ES-I3 (cell line): ENCODE results near the gene RPS23.

Experiments used
- H3K36me3 ChIP-seq: 2 replicates; pipeline ENCODE4 v1.6.1; 2013; ENCODE audit warnings: mild to moderate bottlenecking, low read length, control low read depth, moderate library complexity; ENCODE audit not compliant: insufficient read depth
- H3K4me1 ChIP-seq: 2 replicates; pipeline ENCODE4 v1.6.1; 2013; ENCODE audit warnings: mild to moderate bottlenecking, control low read depth, low read length; ENCODE audit not compliant: insufficient read depth
- H3K9ac ChIP-seq: 2 replicates; pipeline ENCODE4 v1.6.1; 2013; ENCODE audit warnings: low read depth, mild to moderate bottlenecking, low read length, moderate library complexity
- H3K9me3 ChIP-seq: 2 replicates; pipeline ENCODE4 v1.6.1; 2013; ENCODE audit warnings: mild to moderate bottlenecking, low read length, moderate library complexity; ENCODE audit not compliant: control insufficient read depth, insufficient read depth

RPS23 gene

DNA sequence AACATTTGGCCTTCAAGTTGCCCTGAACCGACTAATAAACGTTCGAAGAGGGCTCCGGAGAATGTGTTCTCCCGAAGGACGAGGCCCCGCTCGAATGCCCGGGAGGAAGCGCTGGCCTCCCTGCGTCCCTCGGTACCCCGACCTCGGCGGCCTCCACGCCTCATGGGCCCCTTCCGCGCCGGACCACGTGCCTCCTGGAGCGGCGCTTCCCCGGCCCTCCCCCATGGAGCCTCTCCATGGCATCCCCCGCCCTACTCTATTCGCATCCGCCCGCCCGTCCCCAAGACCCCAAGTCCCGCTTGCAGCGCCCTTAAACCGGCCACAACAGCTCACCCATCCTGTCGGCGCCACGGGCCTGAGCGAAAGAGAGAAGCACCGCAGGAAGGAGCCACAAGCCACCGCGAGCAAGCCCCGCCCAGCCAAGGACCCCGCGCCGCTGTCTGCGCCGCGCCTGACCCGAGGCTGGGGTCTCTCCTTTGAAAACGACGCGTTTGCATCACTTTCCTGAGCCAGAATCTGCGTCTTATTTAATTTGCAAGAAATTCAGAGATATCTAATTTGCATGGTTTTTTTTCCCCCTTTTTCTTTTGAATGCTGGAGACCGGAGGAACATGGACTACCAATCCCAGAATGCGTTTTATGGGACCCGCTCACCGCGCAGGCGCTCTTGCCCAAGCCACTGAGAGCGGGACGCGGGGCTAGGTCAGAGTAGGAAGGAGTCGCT lies at the start of gene RPS23:
Gene RPS23 (minus strand): TSS at position 368 of the 724 bp plus-strand sequence. CDS start 31 bp downstream, at position 337.
- H3K9me3 ChIP-seq, result no peaks in the 10 kb centered on the region
- H3K4me1 ChIP-seq, result no peaks in the 10 kb centered on the region
- H3K9ac ChIP-seq, result peak within 1 kb of the TSS; percentile 100
- peaks cover 26% of the 10 kb centered on the region for H3K36me3 ChIP-seq

GRCh38 chr5:82327941-82328340 lies 49.8 kb upstream of the RPS23 start:
- H3K36me3 ChIP-seq, result no peaks in the 10 kb centered on the region

DNA sequence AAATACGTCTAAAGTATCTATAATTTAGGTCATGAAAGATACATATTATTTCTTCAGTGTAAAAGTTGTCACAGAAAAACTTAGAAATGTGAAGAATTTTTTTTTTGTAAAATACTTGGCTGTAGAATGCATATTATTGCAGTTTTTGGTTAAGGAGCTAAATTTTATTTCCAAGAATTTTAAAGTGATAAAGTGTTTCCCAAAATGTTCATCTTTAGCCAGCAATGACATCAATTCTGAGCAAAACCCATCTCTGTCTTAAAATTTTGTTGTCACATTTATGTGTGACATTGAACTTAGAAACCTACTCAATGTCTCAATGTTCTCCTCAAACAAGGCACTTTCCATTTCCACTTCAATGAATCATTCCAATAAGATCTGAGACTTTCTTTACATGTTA lies 47.8 kb upstream of the RPS23 start:
- H3K4me1 ChIP-seq, result no peaks in the 10 kb centered on the region
- no peaks in the 10 kb centered on the region; the same call in 1 of the 2 replicates for H3K9me3 ChIP-seq
- H3K36me3 ChIP-seq, result no peaks in the 10 kb centered on the region
- no peak overlapping the region for H3K9ac ChIP-seq

More at GRCh38 chr5:82327941-82328340, 49.8 kb upstream of the RPS23 start:
- no peak overlapping the region for H3K9ac ChIP-seq
- no peaks in the 10 kb centered on the region for H3K4me1 ChIP-seq
- H3K9me3 ChIP-seq, result no peaks in the 10 kb centered on the region; the same call in 1 of the 2 replicates

DNA sequence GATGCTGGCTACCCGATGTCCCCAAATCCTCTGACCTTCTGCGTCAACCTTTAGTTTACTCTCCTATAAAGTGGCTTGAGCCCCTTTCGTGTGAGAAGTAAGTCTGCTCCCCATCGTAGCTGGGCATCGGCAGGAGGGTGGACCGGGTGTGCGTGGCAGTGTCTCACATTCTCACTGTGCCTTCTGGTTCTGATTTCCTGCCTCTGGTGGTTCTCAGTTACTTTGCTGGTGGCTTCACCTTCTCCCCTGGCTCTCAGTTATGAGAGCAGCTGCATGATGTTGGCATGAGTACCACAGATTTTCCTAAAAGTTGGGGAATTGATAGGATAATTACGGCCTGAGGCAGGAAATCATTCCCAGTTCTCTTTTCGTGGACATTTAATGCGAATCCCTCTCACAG lies 47.0 kb upstream of the RPS23 start:
- Histone ChIP-seq H3K9ac (no peak overlapping the region), H3K4me1 (no peaks in the 10 kb centered on the region), H3K9me3 (no peaks in the 10 kb centered on the region; the same call in 1 of the 2 replicates), H3K36me3 (no peaks in the 10 kb centered on the region)

DNA sequence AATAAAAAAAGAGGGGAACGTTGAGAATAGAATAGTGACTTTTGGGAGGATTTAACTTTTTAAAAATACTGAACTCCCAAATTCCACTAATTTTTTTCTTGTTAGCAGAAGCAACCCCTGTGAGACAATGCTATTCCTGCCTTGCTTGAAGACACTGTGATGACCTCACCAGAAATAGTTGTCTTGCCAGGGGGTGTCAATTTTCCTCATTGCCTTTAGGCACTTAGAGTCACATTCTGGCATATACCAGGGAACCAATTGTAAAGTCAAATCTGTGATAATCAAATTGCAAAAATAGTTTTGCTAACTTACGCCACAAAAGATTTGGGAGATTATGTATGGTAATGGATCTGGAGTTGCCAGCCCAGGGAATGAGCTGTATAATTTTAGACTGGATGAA lies 42.8 kb upstream of the RPS23 start:
- no peaks in the 10 kb centered on the region for H3K4me1 ChIP-seq
- H3K9ac ChIP-seq, result no peak overlapping the region
- no peaks in the 10 kb centered on the region for H3K36me3 ChIP-seq
- H3K9me3 ChIP-seq, result no peaks in the 10 kb centered on the region

DNA sequence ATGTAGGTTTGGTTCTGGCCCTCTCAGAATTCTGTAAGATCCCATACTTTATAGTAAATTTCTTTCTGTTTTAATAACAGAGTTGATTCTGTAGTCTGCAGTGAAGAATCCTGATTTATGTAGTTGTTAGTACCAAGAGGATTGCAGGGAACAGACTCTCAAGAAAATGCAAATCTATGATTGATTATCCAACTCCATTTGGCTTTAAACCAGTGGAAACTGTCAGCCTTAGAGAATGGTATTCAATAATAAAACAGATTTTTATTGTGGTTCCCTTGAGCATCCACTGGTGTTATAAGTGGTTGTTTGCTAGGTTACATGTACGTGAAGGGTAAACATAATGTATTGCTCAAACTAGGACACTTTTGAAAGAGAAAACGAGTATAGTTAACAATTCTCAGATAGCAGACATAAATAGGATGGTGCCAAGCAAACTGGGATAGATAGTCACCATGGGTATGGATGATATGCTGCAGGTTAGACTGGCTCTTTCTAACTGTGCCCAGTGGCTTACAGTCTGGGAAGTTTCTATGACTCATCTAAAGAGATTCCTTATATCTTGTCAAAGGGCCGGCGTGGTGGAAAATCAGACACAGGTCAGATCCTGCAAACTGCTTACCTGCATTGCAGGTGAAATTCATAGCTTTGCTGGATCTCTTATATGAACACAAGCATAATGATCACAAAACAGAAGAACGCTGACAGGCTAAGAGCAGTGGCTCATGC lies 41.7 kb upstream of the RPS23 start:
- H3K9me3 ChIP-seq, result no peaks in the 10 kb centered on the region
- H3K36me3 ChIP-seq, result no peaks in the 10 kb centered on the region
- H3K4me1 ChIP-seq, result no peaks in the 10 kb centered on the region
- H3K9ac ChIP-seq, result no peak overlapping the region

DNA sequence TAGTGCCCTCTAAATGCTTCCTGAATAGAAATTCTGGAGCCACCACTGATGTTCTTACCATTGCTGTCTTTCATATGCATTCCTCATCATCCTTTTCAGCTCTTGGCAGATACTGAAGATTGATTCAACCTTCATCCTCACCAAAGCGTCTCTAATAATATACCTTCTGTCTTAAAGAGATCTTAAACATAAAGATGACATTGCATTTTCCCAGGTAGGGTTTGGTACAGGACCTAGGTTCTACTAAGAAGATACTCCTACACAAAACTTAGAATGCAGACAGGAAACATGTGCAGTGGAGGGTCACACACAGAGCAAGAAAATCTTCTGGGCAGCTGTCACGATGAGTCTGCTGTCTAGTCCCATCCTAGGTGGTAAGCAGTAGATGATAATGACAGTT lies 41.0 kb upstream of the RPS23 start:
- Histone ChIP-seq H3K4me1 (no peaks in the 10 kb centered on the region), H3K9ac (no peak overlapping the region), H3K9me3 (no peaks in the 10 kb centered on the region), H3K36me3 (no peaks in the 10 kb centered on the region)

- Histone ChIP-seq H3K9me3 (no peaks in the 10 kb centered on the region), H3K36me3 (no peaks in the 10 kb centered on the region), H3K4me1 (0 out of 2 replicates have a peak, but pooled peaks cover 6% of the 10 kb centered on the region), H3K9ac (no peak overlapping the region)
These were observed 37.0 kb upstream of the RPS23 start for GRCh38 chr5:82314964-82315758.

- no peaks in the 10 kb centered on the region for H3K36me3 ChIP-seq
- H3K4me1 ChIP-seq, result 0 out of 2 replicates have a peak, but pooled peaks cover 6% of the 10 kb centered on the region
- H3K9ac ChIP-seq, result no peak overlapping the region
- H3K9me3 ChIP-seq, result no peaks in the 10 kb centered on the region
These were observed 34.9 kb upstream of the RPS23 start for GRCh38 chr5:82313016-82313415.

DNA sequence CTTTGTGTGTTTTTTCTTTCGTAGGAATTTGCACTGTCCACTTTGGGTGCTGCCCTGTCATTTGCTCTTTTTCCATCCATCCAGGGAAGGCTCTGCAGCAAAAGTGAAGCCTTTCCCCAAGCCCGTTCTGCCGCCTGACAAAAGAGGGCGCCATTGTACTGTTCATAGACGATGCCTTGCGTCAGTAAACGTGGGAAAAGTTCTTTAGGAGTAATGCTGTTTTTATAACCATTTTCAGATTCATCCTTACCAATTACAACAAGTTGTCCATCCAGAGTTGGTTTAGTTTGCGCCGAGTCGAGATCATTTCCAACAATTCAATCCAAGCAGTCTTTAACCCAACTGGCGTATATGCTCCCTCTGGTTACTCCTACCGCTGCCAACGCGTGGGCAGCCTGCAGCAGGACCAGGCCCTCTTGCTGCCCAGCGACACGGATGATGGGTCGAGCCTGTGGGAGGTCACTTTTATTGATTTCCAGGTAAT lies 34.3 kb upstream of the RPS23 start:
- Histone ChIP-seq H3K4me1 (0 out of 2 replicates have a peak, but pooled peaks cover 6% of the 10 kb centered on the region), H3K36me3 (no peaks in the 10 kb centered on the region), H3K9ac (no peak overlapping the region), H3K9me3 (no peaks in the 10 kb centered on the region)

GRCh38 chr5:82309091-82309531 lies 31.0 kb upstream of the RPS23 start:
- Histone ChIP-seq H3K9ac (no peak overlapping the region), H3K4me1 (peaks cover 11% of the 10 kb centered on the region; the same call in 1 of the 2 replicates), H3K36me3 (no peaks in the 10 kb centered on the region), H3K9me3 (no peaks in the 10 kb centered on the region)

- no peaks in the 10 kb centered on the region for H3K36me3 ChIP-seq
- H3K4me1 ChIP-seq, result peaks cover 11% of the 10 kb centered on the region; the same call in 1 of the 2 replicates
- H3K9me3 ChIP-seq, result no peaks in the 10 kb centered on the region
- no peak overlapping the region for H3K9ac ChIP-seq
These were observed 30.3 kb upstream of the RPS23 start for GRCh38 chr5:82308416-82308815.

- Histone ChIP-seq H3K36me3 (no peaks in the 10 kb centered on the region), H3K9ac (no peak overlapping the region), H3K4me1 (peaks cover 5% of the 10 kb centered on the region; the same call in 1 of the 2 replicates), H3K9me3 (no peaks in the 10 kb centered on the region)
These were observed 29.3 kb upstream of the RPS23 start for GRCh38 chr5:82307451-82307850.

DNA sequence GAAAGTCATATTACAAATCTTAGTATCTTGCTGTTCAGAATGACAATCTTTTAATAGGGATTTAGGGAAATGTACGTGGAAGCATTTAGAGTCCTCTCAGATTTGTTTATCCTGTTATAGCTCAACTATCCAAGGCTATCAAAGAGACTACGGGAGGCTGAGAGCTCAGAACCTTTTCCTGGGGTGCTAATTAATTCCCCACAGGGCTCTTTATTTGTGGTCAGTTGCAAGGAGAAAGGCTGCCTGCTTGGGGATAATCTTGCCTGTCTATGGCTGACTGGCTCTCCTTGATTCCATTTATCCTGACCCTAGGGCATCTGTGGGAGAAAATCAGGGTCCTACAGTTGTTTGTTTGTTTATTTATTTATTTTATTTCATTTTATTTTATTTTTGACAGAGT lies 28.0 kb upstream of the RPS23 start:
- Histone ChIP-seq H3K9me3 (no peaks in the 10 kb centered on the region), H3K36me3 (no peaks in the 10 kb centered on the region), H3K9ac (no peak overlapping the region), H3K4me1 (peaks cover 5% of the 10 kb centered on the region; the same call in 1 of the 2 replicates)
